ENCODE results near the gene HMGXB4.

GRCh38 chr22:35316751-35317150, 59.5 kb downstream of the HMGXB4 start:
- TF ChIP-seq ZNF274 (IDR thresholded peaks at IDR 0.05; ENCODE audit: low read depth, low read length), result no peak
- TF ChIP-seq YY1 (IDR thresholded peaks at IDR 0.05; ENCODE audit: insufficient read depth, insufficient read length), result no peak
- TF ChIP-seq SUZ12 (IDR thresholded peaks at IDR 0.05; ENCODE audit: extremely low read depth, insufficient read depth, insufficient read length), result no peak
